ENCODE results near the gene TMEM151B.
"Not testable (repeated sequence)": the region's sequence is repeated elsewhere in the genome, so short reads cannot be mapped to it uniquely, and the experiment has no call there.

TMEM151B gene

DNA sequence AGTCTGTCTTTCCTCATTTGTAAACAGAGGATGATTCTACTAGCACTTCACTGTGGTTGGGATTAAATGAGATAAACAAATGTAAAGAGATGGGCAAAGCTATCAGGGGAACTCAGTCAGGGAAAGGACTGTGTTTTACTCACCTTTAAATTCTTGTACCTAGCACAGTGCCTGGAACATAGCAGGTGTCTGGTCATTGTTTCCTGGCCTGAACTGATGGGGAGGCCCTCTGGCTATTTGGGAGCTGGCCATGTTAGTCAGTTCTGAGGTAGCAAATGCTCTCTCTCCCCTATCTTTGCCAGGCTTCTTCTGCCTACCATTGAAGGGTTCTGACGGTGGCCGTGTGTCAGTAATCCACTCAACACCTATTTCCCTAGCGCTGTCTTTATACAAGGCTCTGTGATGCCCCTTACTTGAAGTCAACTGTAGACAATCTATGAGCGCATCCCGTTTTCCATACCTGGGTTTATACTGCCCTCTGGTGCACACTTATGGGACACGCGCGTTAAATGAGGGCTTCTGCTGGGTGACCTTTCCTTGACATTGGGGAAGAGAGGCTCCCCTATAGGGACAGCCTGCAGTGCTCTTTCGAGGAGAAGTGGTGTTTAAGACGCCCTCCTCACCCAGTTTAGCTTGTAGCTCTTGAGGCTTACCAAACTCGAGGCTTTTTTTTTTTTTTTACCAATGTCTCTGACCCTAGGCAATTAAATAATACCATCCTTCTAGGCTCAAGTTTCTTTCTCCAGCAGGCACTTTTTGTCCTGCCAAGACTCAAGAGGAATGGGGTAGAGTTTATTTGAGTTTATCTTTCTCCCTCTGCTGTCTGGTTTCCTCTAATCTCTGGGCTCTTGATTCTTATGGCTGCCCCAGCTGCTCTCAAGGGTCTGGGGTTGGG lies 68.2 kb downstream of the TMEM151B start:
- FAIRE-seq (peak; percentile 92), DNase-seq (ENCODE audit: insufficient read length) (peak; percentile 36)
- TF ChIP-seq POLR2AphosphoS5 (IDR thresholded peaks at IDR 0.05; ENCODE audit: low read depth, low read length), result no peak
- TF ChIP-seq POLR2A (IDR thresholded peaks at IDR 0.05; ENCODE audit: low read depth, low read length), result no peak
- no peak for TF ChIP-seq TAF1 (IDR thresholded peaks at IDR 0.05; ENCODE audit: borderline replicate concordance, low read depth, low read length)

DNA sequence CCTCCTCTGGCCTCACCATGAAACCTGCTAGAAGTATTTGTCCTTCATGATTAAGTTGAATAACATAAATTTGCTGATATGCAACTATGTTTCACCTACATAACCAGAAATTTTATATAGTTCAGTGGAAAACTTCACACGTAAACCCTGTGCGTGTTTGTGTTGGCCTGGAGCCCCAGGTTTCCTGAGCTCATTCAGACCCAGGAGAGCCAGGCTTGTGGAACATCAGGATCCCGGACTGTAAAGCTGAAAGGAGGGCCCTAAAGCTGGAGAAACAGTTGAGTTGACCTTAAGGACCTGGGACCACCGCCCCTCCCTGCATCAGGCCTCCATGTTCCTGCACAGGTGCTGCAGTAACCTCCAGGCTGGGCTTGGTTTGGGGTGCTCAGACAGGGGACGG lies 69.1 kb downstream of the TMEM151B start:
- DNase-seq (ENCODE audit: insufficient read length), result no peak
- no peak for TF ChIP-seq TAF1 (IDR thresholded peaks at IDR 0.05; ENCODE audit: borderline replicate concordance, low read depth, low read length)
- FAIRE-seq, result no peak

DNA sequence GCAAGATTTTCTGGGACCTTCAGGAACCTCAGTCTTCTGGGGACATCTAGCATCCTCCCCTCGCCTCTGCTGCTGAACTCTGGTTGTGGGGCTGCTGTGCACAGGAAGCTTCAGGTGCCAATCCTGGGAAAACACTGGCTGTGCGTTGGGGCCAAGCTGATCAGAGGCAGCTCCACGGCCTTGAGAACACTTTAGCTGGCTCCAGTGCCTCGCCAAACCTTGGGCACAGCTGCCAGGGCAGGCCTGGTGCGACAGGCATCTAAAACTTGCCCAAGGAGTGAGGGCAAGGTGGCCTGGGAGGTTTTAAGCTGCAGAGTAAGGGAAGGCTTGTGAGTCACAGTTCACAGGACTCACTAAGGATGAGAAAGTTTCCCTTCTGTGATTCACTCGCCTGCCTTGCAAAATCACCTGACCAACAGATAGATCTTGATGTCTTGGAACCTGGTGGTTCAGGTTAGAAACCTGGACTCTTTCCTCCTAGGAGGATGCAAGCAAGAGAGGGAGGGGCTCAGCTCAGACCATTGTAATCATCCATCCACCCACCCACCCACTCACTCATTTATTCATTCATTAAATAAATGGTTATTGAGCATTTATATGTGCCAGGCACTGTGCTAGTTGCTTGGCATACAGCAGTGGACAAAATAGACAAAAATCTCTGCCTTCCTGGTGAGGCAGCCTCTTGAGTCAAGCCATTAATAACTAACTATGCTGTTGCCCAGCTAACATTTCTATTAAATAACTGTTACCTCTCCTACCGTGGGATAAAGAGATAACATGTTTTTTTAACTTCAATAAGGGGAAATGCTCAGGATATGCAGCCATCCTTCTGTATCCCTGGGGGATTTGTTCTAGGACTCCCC lies 69.7 kb downstream of the TMEM151B start:
- no peak for FAIRE-seq
- DNase-seq (ENCODE audit: insufficient read length), result no peak
- TF ChIP-seq POLR2AphosphoS5 (IDR thresholded peaks at IDR 0.05; ENCODE audit: low read depth, low read length), result no peak
- no peak for TF ChIP-seq TAF1 (IDR thresholded peaks at IDR 0.05; ENCODE audit: borderline replicate concordance, low read depth, low read length)
- no peak for TF ChIP-seq POLR2A (IDR thresholded peaks at IDR 0.05; ENCODE audit: low read depth, low read length)

DNA sequence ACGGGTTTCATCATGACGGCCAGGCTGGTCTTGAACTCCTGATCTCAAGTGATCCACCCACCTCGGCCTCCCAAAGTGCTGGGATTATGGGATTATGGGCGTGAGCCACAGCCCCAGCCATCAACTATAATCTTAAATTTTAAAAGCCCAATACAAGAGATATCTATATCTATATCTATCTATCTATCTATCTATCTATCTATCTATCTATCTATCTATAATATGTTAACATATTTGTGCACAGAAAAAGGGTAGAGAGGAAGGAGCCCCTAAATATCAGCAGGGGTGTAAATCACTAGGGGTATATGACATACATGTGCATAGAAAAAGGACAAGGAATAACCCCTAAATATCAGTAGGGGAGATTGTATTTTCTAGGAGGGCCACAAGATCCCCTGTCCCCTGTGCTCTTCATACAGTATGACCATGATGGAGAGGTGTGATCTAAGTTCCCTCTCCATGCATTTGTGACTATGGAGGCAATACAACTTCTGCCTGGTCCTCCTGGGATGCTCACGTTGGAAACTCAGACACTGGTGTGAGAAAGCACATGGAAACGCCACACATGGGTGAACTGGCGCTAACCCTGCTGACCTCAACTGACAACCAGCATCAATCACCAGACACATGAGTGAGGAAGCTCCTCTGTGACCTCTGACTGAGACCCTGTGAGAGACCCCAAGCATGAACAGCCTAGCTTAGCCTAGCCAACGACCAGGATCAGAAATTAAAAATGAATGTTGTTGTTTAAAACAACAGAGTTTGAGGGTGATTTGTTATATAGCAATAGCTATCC lies 71.0 kb downstream of the TMEM151B start:
- TF ChIP-seq POLR2A (IDR thresholded peaks at IDR 0.05; ENCODE audit: low read depth, low read length), result no peak
- TF ChIP-seq TAF1 (IDR thresholded peaks at IDR 0.05; ENCODE audit: borderline replicate concordance, low read depth, low read length), result no peak
- no peak for TF ChIP-seq POLR2AphosphoS5 (IDR thresholded peaks at IDR 0.05; ENCODE audit: low read depth, low read length)
- FAIRE-seq (no peak), DNase-seq (ENCODE audit: insufficient read length) (no peak)

DNA sequence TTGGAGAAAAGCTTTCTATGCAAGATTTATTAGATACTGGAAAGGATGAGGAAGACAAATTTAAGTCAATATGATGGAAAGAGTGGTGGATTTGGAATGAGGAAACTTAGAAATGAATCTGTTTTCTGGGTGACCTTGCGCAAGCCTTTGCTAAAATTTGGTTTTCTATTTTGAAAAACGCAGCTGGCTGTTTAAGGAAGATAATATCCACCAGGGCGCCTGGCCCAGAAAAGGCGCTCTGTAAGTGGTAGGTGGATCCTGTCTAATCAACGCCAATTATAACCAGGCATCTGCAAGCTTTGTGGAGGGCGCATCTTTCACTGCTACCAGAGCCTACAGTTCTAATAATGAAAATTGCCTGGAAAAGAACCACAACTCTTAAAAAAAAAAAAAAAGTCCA lies 71.8 kb downstream of the TMEM151B start:
- FAIRE-seq, result no peak
- no peak for DNase-seq (ENCODE audit: insufficient read length)
- TF ChIP-seq TAF1 (IDR thresholded peaks at IDR 0.05; ENCODE audit: borderline replicate concordance, low read depth, low read length) (no peak), POLR2AphosphoS5 (IDR thresholded peaks at IDR 0.05; ENCODE audit: low read depth, low read length) (no peak), POLR2A (IDR thresholded peaks at IDR 0.05; ENCODE audit: low read depth, low read length) (no peak)

DNA sequence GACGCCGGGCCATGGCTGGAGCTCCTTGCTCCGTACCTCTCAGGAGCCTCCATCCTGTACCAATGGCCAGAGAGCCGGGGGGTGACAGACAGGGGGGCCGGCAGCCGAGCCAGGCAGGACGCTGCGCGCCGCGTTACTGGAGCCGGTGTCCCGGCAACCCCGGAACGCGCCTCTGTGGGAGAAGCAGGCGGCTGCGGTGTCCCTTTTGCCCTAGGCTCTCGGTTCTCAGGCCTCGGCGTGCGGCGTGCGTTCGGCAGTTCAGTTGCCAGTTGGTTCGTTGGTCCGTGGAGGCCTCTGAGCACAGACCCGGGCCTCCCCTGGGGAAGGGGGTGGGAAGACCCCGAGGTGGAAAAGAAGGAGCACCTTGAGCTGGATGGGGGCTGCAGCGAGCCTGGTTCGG lies 72.2 kb downstream of the TMEM151B start, which contains the start of gene SPATS1:
Gene SPATS1 (plus strand): TSS at position 162 of the 400 bp plus-strand sequence. CDS start 446 bp downstream, outside the sequence.
- FAIRE-seq (no peak), DNase-seq (ENCODE audit: insufficient read length) (peak; percentile 10)
- no peak for TF ChIP-seq POLR2AphosphoS5 (IDR thresholded peaks at IDR 0.05; ENCODE audit: low read depth, low read length)

DNA sequence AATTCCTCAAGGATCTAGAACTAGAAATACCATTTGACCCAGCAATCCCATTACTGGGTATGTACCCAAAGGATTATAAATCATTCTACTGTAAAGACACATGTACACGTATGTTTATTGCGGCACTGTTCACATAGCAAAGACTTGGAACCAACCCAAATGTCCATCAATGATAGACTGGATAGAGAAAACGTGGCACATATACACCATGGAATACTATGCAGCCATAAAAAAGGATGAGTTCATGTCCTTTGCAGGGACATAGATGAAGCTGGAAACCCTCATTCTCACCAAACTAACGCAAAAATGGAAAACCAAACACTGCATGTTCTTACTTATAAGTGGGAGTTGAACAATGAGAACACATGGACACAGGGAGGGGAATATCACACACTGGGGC lies 76.6 kb downstream of the TMEM151B start:
- not testable (repeated sequence) for DNase-seq (ENCODE audit: insufficient read length); FAIRE-seq

DNA sequence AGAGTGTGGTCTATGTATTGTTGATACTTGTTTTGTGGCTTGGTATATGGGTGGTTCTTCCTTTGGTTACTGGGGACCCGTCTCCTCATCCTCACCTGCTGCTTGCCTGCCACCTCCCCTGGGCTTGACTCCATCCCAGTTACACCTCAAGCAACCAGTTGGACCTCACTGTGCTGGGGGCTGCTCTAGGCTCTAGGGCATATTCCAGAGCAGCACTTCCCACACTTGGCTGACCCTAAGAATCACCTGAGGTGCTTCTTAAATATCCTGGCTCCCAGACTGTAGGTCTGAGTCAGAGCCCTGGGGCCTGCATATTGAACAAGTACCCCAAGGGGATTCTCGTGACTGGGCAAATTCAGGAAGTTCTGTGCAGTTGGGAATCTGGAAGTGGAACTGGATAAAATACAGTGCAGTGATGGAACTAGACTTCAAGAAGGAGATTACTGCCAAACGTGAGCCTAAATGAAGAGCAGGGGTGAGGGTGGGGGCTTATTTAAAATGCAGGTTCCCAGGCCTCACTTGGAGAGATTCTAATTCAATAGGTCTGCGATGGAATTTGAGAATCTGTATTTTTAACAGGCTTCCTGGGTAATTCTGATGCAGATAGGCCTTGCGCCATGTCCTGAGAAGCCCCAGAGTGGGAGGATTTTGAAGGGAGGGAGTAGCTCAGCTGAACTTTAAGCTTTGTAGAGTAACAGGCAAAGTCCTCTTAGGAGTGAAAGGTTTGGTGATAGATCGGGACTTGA lies 79.8 kb downstream of the TMEM151B start:
- TF ChIP-seq POLR2AphosphoS5 (IDR thresholded peaks at IDR 0.05; ENCODE audit: low read depth, low read length) (no peak), TAF1 (IDR thresholded peaks at IDR 0.05; ENCODE audit: borderline replicate concordance, low read depth, low read length) (no peak), POLR2A (IDR thresholded peaks at IDR 0.05; ENCODE audit: low read depth, low read length) (no peak)
- no peak for DNase-seq (ENCODE audit: insufficient read length)
- no peak for FAIRE-seq

DNA sequence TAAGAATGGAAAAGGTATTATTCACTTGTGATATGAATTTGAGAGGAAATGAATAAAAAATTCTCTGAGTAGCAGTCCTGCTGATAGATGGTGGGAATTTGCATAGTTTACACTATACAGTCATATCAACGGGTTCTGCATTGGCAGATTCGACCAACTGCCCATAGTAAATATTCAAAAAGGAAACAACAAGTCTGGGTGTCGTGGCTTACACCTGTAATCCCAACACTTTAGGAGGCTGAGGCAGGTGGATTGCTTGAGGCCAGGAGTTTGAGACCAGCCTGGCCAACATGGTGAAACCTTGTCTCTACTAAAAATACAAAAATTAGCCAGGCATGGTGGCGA lies 80.4 kb downstream of the TMEM151B start:
- FAIRE-seq; DNase-seq (ENCODE audit: insufficient read length): not testable (repeated sequence)

DNA sequence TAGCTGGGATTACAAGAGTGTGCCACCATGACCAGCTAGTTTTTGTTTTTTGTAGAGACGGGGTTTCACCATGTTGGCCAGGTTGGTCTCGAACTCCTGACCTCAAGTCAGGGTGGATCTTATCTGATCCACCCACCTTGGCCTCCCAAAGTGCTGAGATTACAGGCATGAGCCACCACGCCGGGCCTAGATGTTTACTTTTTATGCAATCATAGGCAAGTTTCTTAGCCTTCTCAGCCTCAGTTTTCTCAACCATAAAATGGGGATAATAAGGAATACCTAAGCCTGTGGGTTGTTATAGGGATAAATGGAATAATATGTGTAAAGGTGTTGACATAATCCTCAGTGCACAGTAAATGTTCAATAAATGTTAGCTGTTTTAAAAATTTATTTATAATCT lies 82.0 kb downstream of the TMEM151B start:
- TF ChIP-seq TAF1 (IDR thresholded peaks at IDR 0.05; ENCODE audit: borderline replicate concordance, low read depth, low read length) (no peak), POLR2A (IDR thresholded peaks at IDR 0.05; ENCODE audit: low read depth, low read length) (no peak), POLR2AphosphoS5 (IDR thresholded peaks at IDR 0.05; ENCODE audit: low read depth, low read length) (no peak)
- DNase-seq (ENCODE audit: insufficient read length) (no peak), FAIRE-seq (no peak)

DNA sequence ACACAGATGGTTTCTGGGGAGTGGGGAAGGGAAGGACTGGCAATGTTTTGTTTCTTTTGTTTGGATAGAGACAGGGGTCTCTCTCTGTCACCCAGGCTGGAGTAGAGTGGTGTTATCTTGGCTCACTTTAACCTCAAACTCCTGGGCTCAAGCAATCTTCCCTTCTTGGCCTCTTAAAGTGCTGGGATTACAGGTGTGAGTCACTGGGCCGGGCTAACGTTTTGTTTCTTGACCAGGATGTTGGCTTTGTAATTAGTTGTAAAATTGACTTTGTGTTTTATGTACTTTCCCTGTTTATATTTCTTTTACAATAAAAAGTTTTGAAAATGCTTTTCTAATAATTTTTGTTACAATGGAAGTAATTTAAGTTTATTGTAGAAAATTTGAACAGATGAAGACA lies 83.1 kb downstream of the TMEM151B start:
- FAIRE-seq, result no peak

More for the DNA sequence above, 83.1 kb downstream of the TMEM151B start:
- TF ChIP-seq POLR2AphosphoS5 (IDR thresholded peaks at IDR 0.05; ENCODE audit: low read depth, low read length), result no peak
- DNase-seq (ENCODE audit: insufficient read length), result no peak

Measured in GM12892 (cell line).